Measurements from ENCODE around the gene NCR2.

Gene NCR2

GRCh38 chr6:41327177-41327576 lies 8.2 kb upstream of the NCR2 start:
- TF ChIP-seq ZBTB7A (IDR thresholded peaks at IDR 0.05; ENCODE audit: low read depth): no peak
- TF ChIP-seq CEBPB (IDR thresholded peaks at IDR 0.05): no peak
- TF ChIP-seq FOXM1 (IDR thresholded peaks at IDR 0.05; ENCODE audit: borderline replicate concordance, low read depth): no peak
- no peak for TF ChIP-seq MAX (IDR thresholded peaks at IDR 0.05)
- no peak for TF ChIP-seq EGR1 (IDR thresholded peaks at IDR 0.05)
- TF ChIP-seq USF1 (IDR thresholded peaks at IDR 0.05): no peak
- no peak for TF ChIP-seq EP300 (IDR thresholded peaks at IDR 0.05; ENCODE audit: borderline replicate concordance)
- TF ChIP-seq YY1 (IDR thresholded peaks at IDR 0.05; ENCODE audit: low read depth): no peak
- no peak for TF ChIP-seq NFIC (IDR thresholded peaks at IDR 0.05)
- no peak for TF ChIP-seq RAD21 (IDR thresholded peaks at IDR 0.05; ENCODE audit: low read depth)

GRCh38 chr6:41331401-41332150 lies 3.8 kb upstream of the NCR2 start:
- TF ChIP-seq REST (IDR thresholded peaks at IDR 0.05; ENCODE audit: low read depth) (peak; percentile 54), USF1 (IDR thresholded peaks at IDR 0.05) (no peak)

- no peak for TF ChIP-seq EP300 (IDR thresholded peaks at IDR 0.05; ENCODE audit: borderline replicate concordance)
- TF ChIP-seq TCF12 (IDR thresholded peaks at IDR 0.05; ENCODE audit: low read depth): no peak
- no peak for TF ChIP-seq USF1 (IDR thresholded peaks at IDR 0.05)
- TF ChIP-seq EGR1 (IDR thresholded peaks at IDR 0.05): no peak
- no peak for TF ChIP-seq REST (IDR thresholded peaks at IDR 0.05; ENCODE audit: low read depth)
- no peak for TF ChIP-seq TEAD4 (IDR thresholded peaks at IDR 0.05)
- no peak for TF ChIP-seq ZBTB7A (IDR thresholded peaks at IDR 0.05; ENCODE audit: low read depth)
- TF ChIP-seq TAF1 (IDR thresholded peaks at IDR 0.05; ENCODE audit: low read depth): no peak
- no peak for TF ChIP-seq CEBPB (IDR thresholded peaks at IDR 0.05)
- no peak for TF ChIP-seq FOXM1 (IDR thresholded peaks at IDR 0.05; ENCODE audit: borderline replicate concordance, low read depth)
- no peak for TF ChIP-seq CREB1 (IDR thresholded peaks at IDR 0.05; ENCODE audit: low read depth)
- no peak for TF ChIP-seq YY1 (IDR thresholded peaks at IDR 0.05; ENCODE audit: low read depth)
- no peak for TF ChIP-seq MAX (IDR thresholded peaks at IDR 0.05)
- no peak for TF ChIP-seq RAD21 (IDR thresholded peaks at IDR 0.05; ENCODE audit: low read depth)
These were observed 3.2 kb upstream of the NCR2 start for GRCh38 chr6:41332241-41332640.

- TF ChIP-seq ZBTB7A (IDR thresholded peaks at IDR 0.05; ENCODE audit: low read depth): no peak
- TF ChIP-seq TCF12 (IDR thresholded peaks at IDR 0.05; ENCODE audit: low read depth): no peak
- no peak for TF ChIP-seq RAD21 (IDR thresholded peaks at IDR 0.05; ENCODE audit: low read depth)
- TF ChIP-seq TEAD4 (IDR thresholded peaks at IDR 0.05): no peak
- TF ChIP-seq YY1 (IDR thresholded peaks at IDR 0.05; ENCODE audit: low read depth): no peak
- no peak for TF ChIP-seq USF1 (IDR thresholded peaks at IDR 0.05)
- no peak for TF ChIP-seq EP300 (IDR thresholded peaks at IDR 0.05; ENCODE audit: borderline replicate concordance)
- TF ChIP-seq TAF1 (IDR thresholded peaks at IDR 0.05; ENCODE audit: low read depth): no peak
- no peak for TF ChIP-seq NFIC (IDR thresholded peaks at IDR 0.05)
- TF ChIP-seq REST (IDR thresholded peaks at IDR 0.05; ENCODE audit: low read depth): no peak
- no peak for TF ChIP-seq CEBPB (IDR thresholded peaks at IDR 0.05)
- TF ChIP-seq CREB1 (IDR thresholded peaks at IDR 0.05; ENCODE audit: low read depth): no peak
These were observed 2.3 kb upstream of the NCR2 start for GRCh38 chr6:41332842-41333736.

Data from Ishikawa (cell line).